Aorta (tissue), 5 donors: ENCODE measurements around the gene CPNE4. TPM values are rescaled to one million over a fixed set of nuclear protein-coding genes. Genes with fewer than 3 reads are reported as not detected.
A peak's percentile ranks its signal among the peaks of the same experiment; 100 is the strongest.

Experiments
- ATAC-seq: fragments of 200-7000 bp; cut with Tn5 transposase; one replicate; pipeline ENCODE4 v1.9.1; 2022; ENCODE audit warnings: moderate library complexity; ENCODE audit not compliant: low FRiP score
- DNase-seq, 2 donors: peaks; one replicate each; pipeline ENCODE4 v3.0.0-alpha.2; 2020
- H3K27ac ChIP-seq, 2 donors: one replicate each; pipeline ENCODE4 v1.5.1; 2013; ENCODE audit warnings: low read length in 2 of 2, mild to moderate bottlenecking in 2 of 2, moderate library complexity in 2 of 2, control low read depth in 1 of 2, inconsistent platforms in 1 of 2, low read depth in 1 of 2
- H3K27me3 ChIP-seq, 2 donors: one replicate each; pipeline ENCODE4 v1.6.1; 2013; ENCODE audit warnings: control low read depth in 1 of 2, low read length in 1 of 2, mild to moderate bottlenecking in 1 of 2, moderate library complexity in 1 of 2; ENCODE audit not compliant: insufficient read depth in 2 of 2, control insufficient read depth in 1 of 2
- H3K36me3 ChIP-seq, 2 donors: one replicate each; pipeline ENCODE4 v1.6.1; 2013; ENCODE audit warnings: control low read depth in 1 of 2, low read length in 1 of 2, mild to moderate bottlenecking in 1 of 2; ENCODE audit not compliant: insufficient read depth in 2 of 2, control insufficient read depth in 1 of 2
- H3K4me1 ChIP-seq, 2 donors: one replicate each; pipeline ENCODE4 v1.6.1; 2013; ENCODE audit warnings: low read length in 2 of 2, control low read depth in 1 of 2, mild to moderate bottlenecking in 1 of 2, moderate library complexity in 1 of 2; ENCODE audit not compliant: insufficient read depth in 2 of 2, control insufficient read depth in 1 of 2
- H3K4me3 ChIP-seq, 2 donors: one replicate each; pipeline ENCODE4 v1.5.1; 2013; ENCODE audit warnings: low read length in 2 of 2, control low read depth in 1 of 2, mild to moderate bottlenecking in 1 of 2
- H3K9me3 ChIP-seq: one replicate; pipeline ENCODE4 v1.6.1; 2013; ENCODE audit warnings: mild to moderate bottlenecking, low read length; ENCODE audit not compliant: control insufficient read depth
- WGBS, 2 donors: extraction: QIAGEN DNeasy Blood & Tissue Kit; methylation state at CpG; one replicate each; pipeline ENCODE4 v1.1.7; 2013; 5-methylcytosine and 5-hydroxymethylcytosine counted together
- intact Hi-C, 2 donors: fragments of 100-400 bp; cut with DNase I; formaldehyde crosslinking; loops; one replicate each; pipeline versions ENCODE4 v1.14.2 to v1.15.0; 2022
- polyA plus RNA-seq, 2 donors: library from polyadenylated mRNA; stranded (reverse); fragments of 200-250 nt; gene quantifications; one replicate each; pipeline ENCODE4 v1.2.3, GENCODE V29; 2013
- total RNA-seq, 2 donors: library from RNA; stranded (reverse); fragmentation: NEBNext Ultra II Directional; extraction: Animal tissue kit (Norgen Biotek cat#: 25700); gene quantifications; one replicate each; pipeline ENCODE4 v1.2.1, GENCODE V29; 2021
- donor health status: healthy with polysubstance abuse.
- donor health status: Bipolar disorder and iron deficiency.
- donor health status: DM: no; HTN: no; CAD: no.
- donor health status: DM: no; HTN: no; CAD: no.
- donor health status: DM: yes; HTN: yes; CAD: no.

CPNE4 gene
- total and polyA plus RNA-seq, 4 donors: 0.45 to 2.2 (median 1.1) TPM

GRCh38 chr3:131544557-131544956 lies 490.3 kb downstream of the CPNE4 start:
- Histone ChIP-seq H3K27me3 (no peaks in the 10 kb centered on the region), H3K27ac (no peak overlapping the region), H3K36me3 (no peaks in the 10 kb centered on the region), H3K9me3 (no peaks in the 10 kb centered on the region), H3K4me3 (no peak overlapping the region), H3K4me1 (peaks cover 0 to 3% of the 10 kb centered on the region in 2 donors)
- DNase-seq (no peak), ATAC-seq (no peak)
- 77 to 80% methylated on average over 2 of the region's 2 CpGs for WGBS, 2 donors
- intact Hi-C loops: no loop called here

GRCh38 chr3:131543714-131544113 lies 491.1 kb downstream of the CPNE4 start:
- peak; percentile 49 for ATAC-seq
- Histone ChIP-seq H3K9me3 (no peaks in the 10 kb centered on the region), H3K27me3 (no peaks in the 10 kb centered on the region), H3K27ac (no peak overlapping the region), H3K4me1 (peaks cover 0 to 3% of the 10 kb centered on the region in 2 donors), H3K36me3 (no peaks in the 10 kb centered on the region), H3K4me3 (no peak overlapping the region)
- intact Hi-C loops: no loop called here
- DNase-seq: peak; percentile 67 to 79

GRCh38 chr3:131541288-131541687 lies 493.5 kb downstream of the CPNE4 start:
- intact Hi-C loops: no loop called here
- H3K27me3 ChIP-seq: no peaks in the 10 kb centered on the region
- ATAC-seq (no peak), DNase-seq (no peak)
- H3K4me1 ChIP-seq: peaks cover 0 to 3% of the 10 kb centered on the region in 2 donors
- no peak overlapping the region for H3K4me3 ChIP-seq
- no peak overlapping the region for H3K27ac ChIP-seq
- H3K36me3 ChIP-seq: no peaks in the 10 kb centered on the region
- H3K9me3 ChIP-seq: no peaks in the 10 kb centered on the region
- WGBS, 2 donors: 85% methylated on average over 1 of the region's 1 CpG

- Histone ChIP-seq H3K4me1 (peaks cover 0 to 3% of the 10 kb centered on the region in 2 donors), H3K36me3 (no peaks in the 10 kb centered on the region), H3K27ac (no peak overlapping the region), H3K9me3 (no peaks in the 10 kb centered on the region), H3K27me3 (no peaks in the 10 kb centered on the region), H3K4me3 (no peak overlapping the region)
- 66 to 78% methylated on average over 2 of the region's 2 CpGs for WGBS, 2 donors
- no peak for DNase-seq
- intact Hi-C loops: no loop called here
- ATAC-seq: no peak
Measured at GRCh38 chr3:131540821-131541220, 494.0 kb downstream of the CPNE4 start.

- Histone ChIP-seq H3K4me3 (no peak overlapping the region), H3K27me3 (no peaks in the 10 kb centered on the region), H3K27ac (no peak overlapping the region), H3K36me3 (no peaks in the 10 kb centered on the region), H3K9me3 (no peaks in the 10 kb centered on the region), H3K4me1 (peaks cover 0 to 3% of the 10 kb centered on the region in 2 donors)
- intact Hi-C loops: no loop called here
- ATAC-seq (no peak), DNase-seq (no peak)
Measured at GRCh38 chr3:131540143-131540542, 494.7 kb downstream of the CPNE4 start.

DNA sequence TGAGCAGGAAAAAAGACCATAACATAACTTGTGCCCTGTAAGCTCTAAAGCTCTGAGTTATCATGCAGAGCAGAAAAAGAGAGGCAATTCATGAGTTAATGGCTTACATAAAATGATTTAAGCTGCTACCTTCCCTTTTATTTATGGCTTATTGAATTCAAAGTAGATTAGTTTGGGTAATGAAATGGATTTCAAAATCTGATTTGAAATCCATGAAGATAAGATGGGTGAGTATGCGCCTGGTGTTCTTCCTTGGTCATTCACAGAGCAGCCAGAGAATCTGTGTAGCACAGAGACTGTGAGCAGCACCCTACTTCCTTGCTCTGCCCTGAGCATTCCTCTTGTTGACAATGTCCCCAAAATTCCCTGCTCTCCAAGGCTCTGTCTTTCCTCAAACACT lies 495.8 kb downstream of the CPNE4 start:
- Histone ChIP-seq H3K27ac (no peak overlapping the region), H3K9me3 (no peaks in the 10 kb centered on the region), H3K36me3 (no peaks in the 10 kb centered on the region), H3K27me3 (no peaks in the 10 kb centered on the region), H3K4me1 (peaks cover 0 to 3% of the 10 kb centered on the region in 2 donors), H3K4me3 (no peak overlapping the region)
- no peak for DNase-seq
- ATAC-seq: no peak
- intact Hi-C loops: no loop called here
- 95 to 97% methylated on average over 1 of the region's 1 CpG for WGBS, 2 donors

- Histone ChIP-seq H3K36me3 (no peaks in the 10 kb centered on the region), H3K27me3 (no peaks in the 10 kb centered on the region), H3K4me1 (no peaks in the 10 kb centered on the region), H3K27ac (no peak overlapping the region), H3K9me3 (no peaks in the 10 kb centered on the region), H3K4me3 (no peak overlapping the region)
- no peak for ATAC-seq
- intact Hi-C loops: no loop called here
- DNase-seq: no peak
- 89 to 94% methylated on average over 3 of the region's 3 CpGs for WGBS, 2 donors
Measured at GRCh38 chr3:131537531-131537930, 497.3 kb downstream of the CPNE4 start.

DNA sequence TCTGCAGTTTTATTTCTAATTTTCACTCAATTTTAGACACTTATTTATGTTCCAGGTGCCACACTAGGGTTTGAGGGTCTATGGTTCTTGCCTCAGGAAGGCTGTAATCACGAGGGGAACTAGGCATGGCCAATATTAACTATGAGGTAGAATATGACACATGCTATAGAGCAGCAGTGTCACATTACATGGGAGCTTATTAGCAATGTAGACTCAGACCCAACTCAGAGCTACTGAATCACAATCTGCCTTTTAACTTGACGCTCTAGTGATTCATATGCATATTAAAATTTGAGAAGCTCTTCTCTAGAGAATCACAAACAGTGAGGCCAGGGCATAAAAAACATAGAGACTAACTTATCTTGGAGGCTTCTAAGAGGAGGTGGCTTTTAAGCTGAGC lies 499.2 kb downstream of the CPNE4 start:
- ATAC-seq: no peak
- H3K27ac ChIP-seq: no peak overlapping the region
- no peak overlapping the region for H3K4me3 ChIP-seq
- WGBS, 2 donors: 46 to 50% methylated on average over 2 of the region's 2 CpGs
- DNase-seq: no peak
- no peaks in the 10 kb centered on the region for H3K27me3 ChIP-seq
- H3K4me1 ChIP-seq: no peaks in the 10 kb centered on the region
- no peaks in the 10 kb centered on the region for H3K36me3 ChIP-seq
- intact Hi-C loops: no loop called here
- no peaks in the 10 kb centered on the region for H3K9me3 ChIP-seq

DNA sequence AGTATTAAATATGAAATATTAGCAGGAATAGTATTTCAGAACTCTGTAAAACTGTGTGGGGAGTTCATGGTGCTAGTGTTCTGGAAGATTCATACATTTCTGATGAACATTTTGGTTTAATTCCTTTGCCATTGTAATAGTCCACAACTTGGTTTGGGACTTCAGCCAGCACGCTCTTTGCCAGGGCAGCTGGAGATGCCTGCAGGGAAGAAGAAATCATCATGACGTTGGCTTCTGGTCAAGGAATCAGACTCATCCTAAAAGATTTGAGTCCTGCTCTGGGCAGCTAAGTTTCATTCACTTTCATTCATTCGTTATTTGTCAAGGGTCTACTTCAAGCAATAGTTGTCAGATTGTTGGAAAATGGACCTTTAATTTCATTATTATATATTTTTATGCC lies 499.7 kb downstream of the CPNE4 start:
- no peaks in the 10 kb centered on the region for H3K36me3 ChIP-seq
- no peak for ATAC-seq
- intact Hi-C loops: no loop called here
- 72 to 73% methylated on average over 3 of the region's 3 CpGs for WGBS, 2 donors
- no peak for DNase-seq
- no peaks in the 10 kb centered on the region for H3K9me3 ChIP-seq
- no peak overlapping the region for H3K4me3 ChIP-seq
- no peak overlapping the region for H3K27ac ChIP-seq
- H3K27me3 ChIP-seq: no peaks in the 10 kb centered on the region
- H3K4me1 ChIP-seq: no peaks in the 10 kb centered on the region
